GM12865 (cell line): ENCODE measurements around the gene CDA.

Source experiments
- DNase-seq: peaks from one replicate; pipeline ENCODE4 v3.0.0; 2010; ENCODE audit warnings: low read depth
- H3K4me3 ChIP-seq: 2 replicates; pipeline ENCODE4 v1.5.1; 2011; ENCODE audit warnings: mild to moderate bottlenecking, low read depth, low read length, control low read depth
- CTCF ChIP-seq: IDR thresholded peaks from 2 replicates; pipeline ENCODE4 v1.5.1; 2011; ENCODE audit warnings: low read length, control low read depth, low read depth, inconsistent platforms; ENCODE audit not compliant: insufficient read depth; ENCODE audit errors: missing control alignments

CDA gene

GRCh38 chr1:20658166-20658915, 69.4 kb downstream of the CDA start:
- no peak for DNase-seq
- H3K4me3 ChIP-seq = no peak overlapping the region
- no peak for TF ChIP-seq CTCF

- DNase-seq = no peak
- peak overlapping the region; percentile 85 for H3K4me3 ChIP-seq
- TF ChIP-seq CTCF = no peak
Observed at GRCh38 chr1:20660363-20660762, 71.5 kb downstream of the CDA start.

- peak overlapping the region; percentile 85 for H3K4me3 ChIP-seq
- no peak for TF ChIP-seq CTCF
- peak; percentile 44 for DNase-seq
Observed at GRCh38 chr1:20660847-20661206, 71.9 kb downstream of the CDA start.

- TF ChIP-seq CTCF = peak; percentile 39
- peak; percentile 99 for DNase-seq
- peak within 1 kb of the TSS; percentile 85 for H3K4me3 ChIP-seq
Observed at GRCh38 chr1:20661207-20662109, 72.6 kb downstream of the CDA start, which contains the start of gene DDOST. DDOST (minus strand) TSS chr1:20661369; CDS start chr1:20661350, 19 bp downstream.

- H3K4me3 ChIP-seq = peak overlapping the region; percentile 85
- no peak for DNase-seq
- no peak for TF ChIP-seq CTCF
Observed at GRCh38 chr1:20662110-20662475, 73.2 kb downstream of the CDA start.

GRCh38 chr1:20663365-20663764, 74.5 kb downstream of the CDA start:
- TF ChIP-seq CTCF = no peak
- no peak overlapping the region for H3K4me3 ChIP-seq
- no peak for DNase-seq
